ACC112 (cell line): Measurements from ENCODE around the gene P2RY6.

Experiments
- H2AFZ ChIP-seq: fragments of 200-600 bp; sonication (generic); one replicate; pipeline ENCODE4 v1.6.0; 2017; ENCODE audit warnings: antibody characterized with exemption, low read length; ENCODE audit not compliant: unreplicated experiment
- H3K27ac ChIP-seq: fragments of 200-600 bp; sonication (generic); 2 replicates; pipeline ENCODE4 v1.5.1; 2014; ENCODE audit warnings: low read depth, mild to moderate bottlenecking, antibody characterized with exemption, low read length, moderate library complexity
- H3K27me3 ChIP-seq: fragments of 200-600 bp; sonication (generic); 2 replicates; pipeline ENCODE4 v1.6.1; 2014; ENCODE audit warnings: mild to moderate bottlenecking, antibody characterized with exemption, low read length, moderate library complexity, mixed read lengths; ENCODE audit not compliant: insufficient read depth
- H3K36me3 ChIP-seq: fragments of 200-600 bp; sonication (generic); 2 replicates; pipeline ENCODE4 v1.6.1; 2016; ENCODE audit warnings: mild to moderate bottlenecking, antibody characterized with exemption, low read length, moderate library complexity, mixed read lengths; ENCODE audit not compliant: insufficient read depth
- H3K4me1 ChIP-seq: fragments of 200-600 bp; sonication (generic); one replicate; pipeline ENCODE4 v1.6.1; 2016; ENCODE audit warnings: low read length, mixed read lengths; ENCODE audit not compliant: insufficient read depth, unreplicated experiment, control insufficient read depth
- H3K4me3 ChIP-seq: fragments of 200-600 bp; sonication (generic); 2 replicates; pipeline ENCODE4 v1.5.1; 2014; ENCODE audit warnings: mild to moderate bottlenecking, low read depth, low read length
- H3K79me2 ChIP-seq: fragments of 200-600 bp; sonication (generic); one replicate; pipeline ENCODE4 v1.6.0; 2016; ENCODE audit warnings: low read length; ENCODE audit not compliant: control insufficient read depth, unreplicated experiment, insufficient read depth

The P2RY6 gene

DNA sequence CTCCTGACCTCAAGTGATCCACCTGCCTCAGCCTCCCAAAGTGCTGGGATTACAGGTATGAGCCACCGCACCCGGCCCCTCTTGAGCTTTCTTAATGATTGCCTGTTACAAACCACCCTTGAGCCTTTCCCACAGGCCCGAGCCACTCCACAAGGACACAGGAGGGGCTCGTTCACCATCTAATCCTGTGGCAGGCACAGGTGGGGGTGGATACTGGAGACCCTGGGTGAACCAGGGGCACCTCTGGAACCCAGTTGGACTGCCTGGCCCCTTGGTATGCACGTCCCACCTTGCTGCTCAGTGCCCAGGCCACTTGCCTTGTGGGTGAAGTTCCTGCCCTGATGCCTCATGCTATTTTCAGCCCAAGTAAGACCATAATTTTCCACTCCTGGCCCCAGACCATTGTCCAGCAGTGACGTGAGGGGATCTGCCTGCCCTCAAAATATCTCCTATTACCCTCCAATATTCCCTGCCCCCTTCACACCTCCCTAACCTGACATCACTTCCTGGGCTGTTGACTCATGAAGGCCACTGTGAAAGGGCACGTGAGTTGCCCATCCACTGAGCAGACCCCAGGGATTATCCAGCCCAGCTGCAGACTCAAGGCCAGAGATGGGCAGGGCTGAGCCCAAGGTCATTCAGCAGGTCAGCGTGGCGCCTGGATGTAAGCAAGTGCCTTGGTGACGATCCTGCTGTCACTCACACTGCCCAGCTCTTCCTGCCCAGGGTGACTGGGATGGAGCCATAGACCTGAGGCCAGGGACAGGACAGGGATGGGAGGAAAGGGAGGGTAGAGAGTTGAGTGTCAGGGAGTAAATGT is 34.5 kb upstream of the P2RY6 start:
- Histone ChIP-seq H2AFZ (no peak overlapping the region), H3K36me3 (no peaks in the 10 kb centered on the region), H3K4me1 (peaks cover 44% of the 10 kb centered on the region), H3K4me3 (no peak overlapping the region), H3K27ac (no peak overlapping the region; the same call in 1 of the 2 replicates), H3K27me3 (no peaks in the 10 kb centered on the region), H3K79me2 (no peaks in the 10 kb centered on the region)

DNA sequence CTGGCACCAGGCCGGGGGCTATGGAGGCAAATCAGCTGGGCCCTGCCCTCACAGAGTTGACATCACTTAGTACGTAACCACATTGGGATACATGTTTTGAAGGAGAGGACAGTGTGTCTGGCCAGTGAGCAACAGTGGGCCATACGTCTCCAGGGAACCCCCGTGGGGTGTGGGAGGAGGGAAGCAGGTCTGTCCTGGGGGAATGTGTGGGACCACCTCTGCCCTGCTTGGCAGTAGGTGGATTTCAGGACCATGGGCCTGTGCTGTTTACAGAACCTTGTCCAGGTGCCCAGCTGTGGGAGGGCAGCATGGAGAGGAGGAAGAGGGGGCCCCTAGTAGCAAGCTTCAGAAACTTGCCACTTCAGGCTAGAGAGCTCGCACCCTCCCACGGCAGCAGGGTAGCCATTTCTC is 33.0 kb upstream of the P2RY6 start:
- no peak overlapping the region for H3K27ac ChIP-seq
- H3K4me1 ChIP-seq, result peaks cover 46% of the 10 kb centered on the region
- no peaks in the 10 kb centered on the region for H3K36me3 ChIP-seq
- no peaks in the 10 kb centered on the region for H3K27me3 ChIP-seq
- no peak overlapping the region for H2AFZ ChIP-seq
- no peaks in the 10 kb centered on the region for H3K79me2 ChIP-seq
- no peak overlapping the region for H3K4me3 ChIP-seq

DNA sequence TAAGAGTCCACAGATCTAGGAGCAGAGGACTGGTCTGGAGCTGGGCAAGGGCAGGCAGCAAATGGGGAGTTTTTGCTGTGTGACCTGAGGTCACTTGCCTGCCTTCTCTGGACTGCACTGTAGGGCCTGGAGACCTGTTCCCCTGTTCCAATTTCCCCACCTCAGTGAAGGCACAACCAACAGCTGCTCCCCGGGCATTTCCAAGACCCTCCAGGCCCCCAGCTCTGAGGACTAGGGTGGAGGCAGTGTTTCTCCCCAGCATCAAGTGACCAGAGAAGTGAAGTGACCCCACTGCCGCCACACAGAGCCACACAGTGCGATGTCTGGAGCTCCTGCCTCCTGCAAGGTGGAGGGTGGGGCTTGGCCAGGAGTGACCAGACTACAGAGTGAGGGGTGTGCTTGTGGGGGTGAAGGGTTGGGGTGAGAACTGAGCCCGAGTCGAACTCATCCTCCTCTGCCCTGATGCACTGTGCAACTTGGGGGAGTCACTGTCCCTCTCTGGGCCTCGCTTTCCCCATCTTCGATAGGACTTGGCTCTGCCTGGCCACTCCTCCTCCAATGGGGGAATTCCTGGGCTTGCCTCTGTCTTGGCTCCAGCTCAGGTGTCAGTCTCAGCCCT is 32.5 kb upstream of the P2RY6 start:
- H3K36me3 ChIP-seq, result no peaks in the 10 kb centered on the region
- peak overlapping the region; percentile 31 for H2AFZ ChIP-seq
- H3K4me3 ChIP-seq, result no peak overlapping the region
- peak overlapping the region; percentile 32; the same call in 1 of the 2 replicates for H3K27ac ChIP-seq
- no peaks in the 10 kb centered on the region for H3K27me3 ChIP-seq
- no peaks in the 10 kb centered on the region for H3K79me2 ChIP-seq
- H3K4me1 ChIP-seq, result peaks cover 46% of the 10 kb centered on the region

DNA sequence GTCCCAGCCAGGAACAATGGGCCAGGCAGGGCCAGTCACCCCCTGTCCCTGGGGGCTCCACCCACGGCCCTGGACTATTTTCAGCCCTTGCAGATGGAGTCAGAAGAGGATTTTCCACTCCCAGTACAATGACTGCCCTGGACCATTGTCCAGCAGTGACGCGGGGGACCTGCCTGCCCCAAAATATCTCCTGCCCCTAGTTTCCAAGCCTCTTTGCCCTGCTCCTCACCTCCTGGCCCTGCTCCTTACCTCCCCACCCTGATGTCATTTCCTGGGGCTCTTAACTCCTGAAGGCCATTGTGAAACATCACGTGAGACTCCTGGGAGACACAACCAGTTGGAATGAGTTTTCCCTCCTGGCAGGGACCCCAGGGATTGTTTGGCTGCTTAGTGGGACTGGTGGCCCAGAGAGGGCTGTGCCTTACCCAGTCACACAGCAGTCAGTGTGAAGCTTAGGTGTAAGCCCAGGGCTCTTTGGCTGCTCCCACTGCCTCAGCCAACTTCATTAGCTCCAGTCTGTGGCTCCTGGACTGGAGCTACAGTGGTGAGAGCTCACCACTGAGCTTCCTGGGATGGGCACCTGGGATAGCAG is 31.9 kb upstream of the P2RY6 start:
- Histone ChIP-seq H3K4me1 (peaks cover 47% of the 10 kb centered on the region), H3K27ac (peak overlapping the region; percentile 32; the same call in 1 of the 2 replicates), H3K36me3 (no peaks in the 10 kb centered on the region), H3K4me3 (no peak overlapping the region), H2AFZ (peak overlapping the region; percentile 31), H3K27me3 (no peaks in the 10 kb centered on the region), H3K79me2 (no peaks in the 10 kb centered on the region)

DNA sequence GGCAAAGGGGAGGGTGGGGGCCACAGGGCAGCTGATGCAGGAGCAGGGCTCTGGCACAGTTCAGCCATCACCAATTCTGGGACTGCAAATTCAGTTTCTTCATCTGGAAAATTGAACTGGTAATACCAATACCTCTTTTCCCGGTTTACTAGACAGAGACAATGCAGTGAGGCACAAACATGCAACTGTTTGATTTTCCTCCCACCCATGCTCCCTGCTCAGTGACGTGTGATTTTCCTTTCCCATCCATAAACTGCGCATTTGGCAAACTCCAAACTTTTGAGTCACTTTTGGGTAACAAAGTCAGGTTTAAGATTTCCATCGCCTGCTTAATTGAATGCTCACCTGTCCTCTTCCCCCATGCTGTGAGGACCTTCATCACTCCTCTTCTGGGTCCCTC is 30.8 kb upstream of the P2RY6 start:
- no peaks in the 10 kb centered on the region for H3K36me3 ChIP-seq
- H3K4me3 ChIP-seq, result no peak overlapping the region
- H3K4me1 ChIP-seq, result peaks cover 57% of the 10 kb centered on the region
- H3K27me3 ChIP-seq, result no peaks in the 10 kb centered on the region
- no peaks in the 10 kb centered on the region for H3K79me2 ChIP-seq
- no peak overlapping the region for H3K27ac ChIP-seq
- no peak overlapping the region for H2AFZ ChIP-seq

DNA sequence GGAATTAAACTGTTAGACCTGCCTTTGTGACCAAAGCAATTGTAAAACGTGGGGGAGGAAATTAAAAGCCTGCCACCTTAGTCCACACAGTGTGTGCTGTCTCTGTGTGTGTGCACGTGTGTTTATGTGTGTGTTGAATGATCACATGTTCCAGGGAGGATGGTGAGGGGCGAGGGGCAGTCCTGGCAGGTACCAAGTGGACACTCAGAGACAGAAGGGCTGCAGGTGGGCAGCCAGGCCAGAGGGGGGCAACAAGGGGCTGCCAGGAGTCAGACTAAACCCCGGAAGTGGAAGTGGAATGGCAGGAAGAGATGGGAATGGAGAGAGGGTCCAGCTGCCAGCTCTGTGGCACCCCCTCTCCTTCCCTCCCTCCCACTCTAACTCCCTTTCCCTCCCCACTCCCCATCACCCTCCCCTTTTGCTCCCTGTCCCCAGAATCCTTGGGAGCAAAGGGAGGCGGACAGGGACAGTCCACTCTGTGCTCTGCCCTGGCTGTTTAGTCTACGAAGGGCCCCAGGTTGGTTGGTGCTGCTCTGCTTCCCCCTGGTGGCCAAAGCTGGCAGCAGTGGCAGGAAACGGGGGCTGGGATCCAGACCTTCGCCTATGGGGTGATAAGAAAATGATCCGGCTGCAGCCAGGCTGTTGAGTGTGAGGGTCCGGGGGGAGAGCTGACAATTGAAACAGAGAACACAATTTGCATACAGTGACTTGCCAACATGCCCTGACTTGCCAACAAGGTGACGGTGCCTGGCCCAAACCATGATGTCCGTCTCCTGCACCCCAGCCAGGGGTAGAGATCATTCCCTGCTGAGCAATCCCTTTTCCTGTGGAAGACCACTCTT is 29.7 kb upstream of the P2RY6 start:
- H2AFZ ChIP-seq, result no peak overlapping the region

DNA sequence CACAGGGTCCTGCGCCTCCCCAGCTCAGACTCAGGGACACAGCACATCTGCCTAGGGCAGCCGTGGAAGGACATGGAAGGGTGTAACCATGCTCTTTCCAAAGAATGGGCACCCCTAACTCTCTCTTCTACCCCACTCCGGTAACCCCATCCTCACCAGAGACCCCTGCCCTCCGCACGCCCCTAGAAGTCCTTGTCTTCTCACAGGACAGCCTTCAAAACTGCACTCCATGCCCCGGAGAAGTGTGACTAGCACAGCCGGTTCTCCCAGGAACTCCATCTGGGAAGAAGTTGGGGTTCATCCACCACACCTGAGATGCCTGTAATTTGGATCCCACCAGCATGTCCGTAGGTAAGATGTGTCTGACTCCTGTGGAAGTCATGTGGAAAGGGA is 29.0 kb upstream of the P2RY6 start:
- H3K4me1 ChIP-seq, result peaks cover 44% of the 10 kb centered on the region
- no peaks in the 10 kb centered on the region for H3K79me2 ChIP-seq
- no peak overlapping the region for H2AFZ ChIP-seq
- no peaks in the 10 kb centered on the region for H3K27me3 ChIP-seq
- H3K27ac ChIP-seq, result no peak overlapping the region
- H3K36me3 ChIP-seq, result no peaks in the 10 kb centered on the region
- H3K4me3 ChIP-seq, result no peak overlapping the region

More for the DNA sequence above, 29.7 kb upstream of the P2RY6 start:
- no peak overlapping the region for H3K4me3 ChIP-seq
- no peak overlapping the region for H3K27ac ChIP-seq
- no peaks in the 10 kb centered on the region for H3K79me2 ChIP-seq
- H3K36me3 ChIP-seq, result no peaks in the 10 kb centered on the region
- H3K4me1 ChIP-seq, result peaks cover 50% of the 10 kb centered on the region
- H3K27me3 ChIP-seq, result no peaks in the 10 kb centered on the region

DNA sequence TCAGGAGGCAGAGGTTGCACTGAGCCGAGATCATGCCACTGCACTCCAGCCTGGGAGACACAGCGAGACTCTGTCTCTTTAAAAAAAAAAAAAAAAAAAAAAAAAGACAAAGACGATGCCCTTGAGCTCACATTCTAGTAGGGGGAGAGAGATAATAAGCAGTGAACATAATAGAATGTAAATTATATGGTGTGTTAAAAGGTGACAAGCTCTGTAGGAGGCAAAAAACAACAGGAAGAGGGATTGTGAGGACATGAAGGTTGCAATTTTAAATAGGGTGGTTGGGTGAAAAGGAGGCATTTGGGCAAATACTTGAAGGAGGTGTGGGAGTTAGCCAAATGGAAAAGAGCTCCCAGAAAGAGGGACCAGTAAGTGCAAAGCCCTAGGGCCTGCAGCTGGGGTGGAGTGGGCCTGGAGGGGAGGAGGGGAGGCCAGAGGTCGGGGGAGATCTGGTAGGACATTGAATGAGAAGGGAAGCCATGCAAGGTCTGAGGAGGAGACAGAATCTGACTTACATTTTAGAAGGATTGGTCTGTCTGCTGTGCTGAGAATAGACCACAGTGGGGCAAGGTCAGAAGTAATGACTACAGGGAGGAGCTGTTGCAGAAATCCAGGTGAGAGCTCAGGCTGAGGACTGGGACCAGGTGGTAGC is 27.4 kb upstream of the P2RY6 start:
- H3K36me3 ChIP-seq, result no peaks in the 10 kb centered on the region
- H3K27ac ChIP-seq, result no peak overlapping the region
- no peaks in the 10 kb centered on the region for H3K27me3 ChIP-seq
- H3K4me3 ChIP-seq, result no peak overlapping the region
- no peak overlapping the region for H2AFZ ChIP-seq
- no peaks in the 10 kb centered on the region for H3K79me2 ChIP-seq
- H3K4me1 ChIP-seq, result peaks cover 34% of the 10 kb centered on the region

DNA sequence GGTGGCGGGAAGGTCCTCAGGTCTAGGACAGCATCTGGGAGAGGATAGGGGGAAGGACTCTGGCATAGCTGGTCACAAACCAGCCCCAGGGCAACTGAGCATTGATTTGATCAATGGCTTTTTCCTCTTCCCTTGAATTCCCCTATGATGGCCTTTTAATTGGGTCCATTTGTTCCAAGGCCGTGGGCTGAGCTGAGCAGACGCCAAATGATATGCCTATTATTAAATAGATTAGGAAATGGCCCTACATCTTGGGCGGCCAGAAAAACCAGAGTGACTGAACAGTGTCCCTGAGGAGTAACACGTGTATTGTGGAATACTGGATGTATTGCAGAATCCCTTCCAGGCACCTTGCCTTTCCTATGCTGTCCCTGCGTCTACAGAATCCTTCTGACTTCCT is 26.7 kb upstream of the P2RY6 start:
- Histone ChIP-seq H2AFZ (peak overlapping the region; percentile 37), H3K4me3 (no peak overlapping the region), H3K27me3 (no peaks in the 10 kb centered on the region), H3K36me3 (no peaks in the 10 kb centered on the region), H3K79me2 (no peaks in the 10 kb centered on the region), H3K4me1 (peaks cover 27% of the 10 kb centered on the region), H3K27ac (peak overlapping the region; percentile 54; the same call in 1 of the 2 replicates)

DNA sequence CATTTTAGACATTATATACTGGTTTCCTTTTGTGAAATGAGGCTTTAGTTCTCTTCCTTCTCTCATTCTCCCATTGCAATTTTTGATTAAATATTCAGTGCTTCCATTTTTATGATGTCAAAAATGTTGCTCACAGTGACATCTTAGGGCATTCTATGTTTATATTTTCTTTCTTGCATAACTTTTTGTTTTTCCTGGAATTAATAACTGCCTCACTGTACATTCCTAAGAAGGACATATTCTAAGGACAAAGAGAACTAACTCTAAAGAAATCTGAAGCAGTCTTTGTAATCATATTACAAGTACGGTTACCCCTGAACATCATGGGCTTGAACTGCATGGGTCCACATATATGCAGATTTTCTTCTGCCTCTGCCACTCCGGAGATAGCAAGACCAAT is 25.8 kb upstream of the P2RY6 start:
- Histone ChIP-seq H3K27ac (peak overlapping the region; percentile 54), H3K79me2 (no peaks in the 10 kb centered on the region), H3K27me3 (no peaks in the 10 kb centered on the region), H3K4me3 (peak overlapping the region; percentile 22; the same call in 1 of the 2 replicates), H3K4me1 (peaks cover 22% of the 10 kb centered on the region), H3K36me3 (no peaks in the 10 kb centered on the region), H2AFZ (peak overlapping the region; percentile 37)
